Femur (tissue), 1 donor: Measurements from ENCODE around the gene TSPAN13.

ENCODE experiments used
- DNase-seq: peaks from one replicate; pipeline ENCODE4 v3.0.0-alpha.2; 2017

TSPAN13 gene

DNA sequence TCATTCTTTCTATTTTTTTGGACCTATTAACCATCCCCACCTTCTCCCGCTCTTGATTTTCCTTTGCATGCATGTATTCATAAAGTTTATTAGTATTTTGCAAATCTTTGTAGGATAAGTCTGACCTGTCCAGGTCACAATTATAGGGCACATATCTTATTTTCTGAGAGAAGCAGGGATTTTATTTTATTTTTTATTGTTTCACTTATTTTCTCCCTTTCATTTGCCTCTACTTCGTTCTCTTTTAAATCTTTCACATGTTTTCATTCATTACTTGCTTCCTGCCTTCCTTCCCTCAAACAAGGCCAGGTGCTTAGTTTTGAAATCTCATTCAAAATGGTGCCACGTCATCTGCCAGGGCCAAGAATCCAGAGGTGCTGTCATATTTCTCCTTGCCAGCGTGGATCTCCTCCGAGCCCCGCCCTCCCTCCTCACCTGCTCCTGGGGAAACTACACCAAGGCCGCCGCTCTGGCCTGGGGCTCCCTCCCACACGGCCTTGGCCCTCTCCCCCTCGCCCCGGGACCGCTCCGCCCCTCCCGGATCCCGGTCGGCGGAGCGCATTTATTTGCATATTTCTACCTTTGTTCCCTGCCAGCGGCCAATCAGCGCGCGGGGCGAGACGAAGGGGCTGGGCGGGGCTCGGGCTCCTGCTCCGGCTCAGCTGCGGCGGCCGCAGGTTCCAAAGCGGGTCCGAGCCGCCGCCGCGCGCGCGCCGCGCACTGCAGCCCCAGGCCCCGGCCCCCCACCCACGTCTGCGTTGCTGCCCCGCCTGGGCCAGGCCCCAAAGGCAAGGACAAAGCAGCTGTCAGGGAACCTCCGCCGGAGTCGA lies at the start of gene TSPAN13:
TSPAN13 (plus strand) TSS at position 654 of the 830 bp plus-strand sequence. CDS start 213 bp downstream, outside the sequence.
- peak; percentile 83 for DNase-seq

DNA sequence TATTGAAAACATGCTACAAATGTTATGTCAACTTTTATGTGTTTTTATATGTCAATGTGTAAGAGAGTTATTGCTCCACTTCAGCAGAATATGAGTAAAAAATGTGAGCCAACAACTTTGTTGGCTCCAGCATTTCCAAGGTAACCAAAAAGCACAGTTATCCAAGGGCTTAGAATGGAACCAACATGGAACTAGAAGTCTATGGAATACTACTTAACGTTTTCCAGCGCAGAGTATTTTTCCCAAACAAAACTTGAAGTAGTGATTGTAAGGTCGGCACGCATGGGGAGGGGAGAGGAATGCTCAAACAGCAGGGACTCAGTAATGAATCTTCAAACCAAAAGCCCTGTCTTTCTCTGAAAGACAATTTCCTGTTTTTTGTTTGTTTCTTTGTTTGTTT lies 45.0 kb upstream of the TSPAN13 start:
- DNase-seq, result no peak

DNA sequence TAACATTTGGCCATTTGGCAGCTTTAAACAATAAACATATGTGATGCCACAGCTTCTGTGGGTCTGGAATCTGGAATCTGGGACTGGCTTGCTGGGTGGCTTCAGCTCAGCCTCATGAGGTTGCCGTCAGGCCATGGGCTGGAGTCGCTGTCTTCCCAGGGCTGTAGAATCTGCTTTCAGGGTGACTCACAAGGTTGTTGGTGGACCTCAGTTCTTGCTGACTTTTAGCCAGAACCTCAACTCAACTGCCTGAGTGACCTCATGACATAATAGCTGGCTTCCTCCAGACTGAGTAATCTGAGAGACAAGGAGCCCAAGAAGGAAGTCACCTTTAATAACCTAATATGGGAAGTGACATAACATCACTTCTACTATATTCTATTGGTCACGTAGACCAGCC lies 44.6 kb upstream of the TSPAN13 start:
- no peak for DNase-seq

DNA sequence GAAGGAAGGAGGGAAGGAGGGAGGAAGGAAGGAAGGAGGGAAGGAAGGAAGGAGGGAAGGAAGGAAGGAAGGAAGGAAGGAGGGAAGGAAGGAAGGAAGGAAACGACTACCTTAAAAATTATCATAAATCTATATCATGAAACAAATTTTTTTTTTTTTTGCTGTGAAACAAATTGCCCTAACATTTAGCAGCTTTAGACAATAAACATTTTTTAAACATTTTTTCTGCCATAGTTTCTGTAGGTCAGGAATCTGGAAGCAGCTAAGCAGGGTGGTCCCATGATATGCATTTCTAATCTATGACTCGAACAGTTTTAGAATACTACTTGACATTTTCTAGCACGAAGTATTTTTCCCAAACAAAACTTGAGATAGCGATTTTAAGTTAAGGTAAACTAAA lies 42.9 kb upstream of the TSPAN13 start:
- no peak for DNase-seq

GRCh38 chr7:16711730-16712129 lies 41.8 kb upstream of the TSPAN13 start:
- no peak for DNase-seq

- no peak for DNase-seq
These were observed 40.6 kb upstream of the TSPAN13 start for GRCh38 chr7:16712916-16713315.

- DNase-seq, result no peak
These were observed 37.6 kb upstream of the TSPAN13 start for GRCh38 chr7:16715928-16716327.

DNA sequence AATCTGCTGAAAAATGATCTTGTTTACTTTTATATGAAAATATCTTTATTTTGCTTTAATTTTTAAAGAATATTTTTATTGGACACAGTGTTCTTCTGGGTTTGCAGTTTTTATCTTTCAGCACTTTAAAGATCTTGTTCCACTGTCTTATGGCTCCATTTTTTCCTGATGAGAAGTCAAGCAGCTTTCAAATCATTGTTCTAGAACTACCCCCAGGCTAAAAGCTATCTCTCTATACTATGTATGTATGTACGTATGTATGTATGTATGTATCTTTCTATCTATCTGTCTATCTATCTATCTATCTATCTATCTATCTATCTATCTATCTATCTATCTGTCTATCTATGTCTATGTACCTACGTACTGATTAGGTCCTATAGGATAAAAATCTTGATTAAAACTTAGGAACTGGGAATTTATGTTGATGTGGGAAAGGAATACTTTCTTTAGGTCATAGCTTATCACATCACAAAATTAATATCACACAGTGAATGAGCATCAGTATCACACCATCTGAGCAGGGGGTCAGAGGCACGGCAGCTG lies 35.4 kb upstream of the TSPAN13 start:
- DNase-seq, result no peak

GRCh38 chr7:16719699-16720098 lies 33.9 kb upstream of the TSPAN13 start:
- DNase-seq, result no peak

GRCh38 chr7:16721541-16721940 lies 32.0 kb upstream of the TSPAN13 start:
- no peak for DNase-seq

DNA sequence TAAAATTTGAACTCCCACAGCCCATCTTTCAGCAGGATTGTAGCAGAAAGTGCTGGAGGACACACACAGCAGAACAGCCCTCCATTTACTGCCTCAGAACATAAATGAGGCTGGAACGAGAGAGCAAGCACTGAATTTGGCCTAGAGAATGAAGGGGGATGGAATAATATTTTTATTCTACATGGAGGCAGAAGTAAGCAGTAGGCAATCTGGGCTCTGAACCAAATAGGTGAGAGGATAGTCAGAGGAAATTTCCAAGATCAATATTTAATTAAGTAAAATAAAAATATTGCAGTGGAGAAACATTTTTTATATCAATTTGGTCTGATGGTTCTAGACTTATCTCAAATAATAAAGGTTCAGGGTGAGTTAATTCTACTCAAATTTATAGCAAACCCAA lies 29.2 kb upstream of the TSPAN13 start:
- no peak for DNase-seq

DNA sequence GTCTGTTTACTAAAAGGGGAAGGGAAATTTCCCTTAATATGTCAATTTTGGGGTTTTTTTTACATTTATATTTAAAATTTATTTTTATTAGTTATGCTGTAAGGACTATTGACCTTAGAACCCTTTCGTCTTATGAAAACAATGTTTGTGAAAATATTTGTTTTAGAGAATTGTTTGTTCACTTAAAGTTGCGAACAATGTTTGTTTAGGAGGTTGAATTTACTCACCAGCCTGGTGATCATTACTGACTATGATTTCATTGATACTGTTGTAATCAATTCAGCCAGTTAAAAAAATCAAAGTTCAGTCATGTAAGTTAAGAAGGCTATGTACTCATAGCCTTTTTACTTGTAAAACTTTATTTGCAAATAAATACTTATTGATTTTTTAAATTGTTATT lies 27.4 kb upstream of the TSPAN13 start:
- DNase-seq, result no peak

DNA sequence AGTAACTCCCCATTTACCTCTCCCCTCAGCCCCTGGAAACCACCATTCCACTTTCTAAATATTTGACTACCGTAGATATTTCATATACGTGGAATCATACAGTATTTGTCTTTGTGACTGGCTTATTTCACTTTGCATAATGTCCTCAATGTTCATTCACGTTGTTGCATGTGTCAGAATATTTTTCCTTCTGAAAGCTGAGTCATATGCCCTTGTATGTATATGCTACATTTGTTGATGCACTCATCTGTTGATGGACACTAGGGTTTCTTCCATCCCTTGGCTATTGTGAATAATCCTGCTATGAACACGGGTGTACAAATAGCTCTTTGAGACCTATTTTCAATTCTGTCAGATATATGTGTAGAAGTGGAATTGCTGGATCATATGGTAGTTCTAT lies 25.8 kb upstream of the TSPAN13 start:
- no peak for DNase-seq

- DNase-seq, result no peak
These were observed 24.7 kb upstream of the TSPAN13 start for GRCh38 chr7:16728811-16729210.

DNA sequence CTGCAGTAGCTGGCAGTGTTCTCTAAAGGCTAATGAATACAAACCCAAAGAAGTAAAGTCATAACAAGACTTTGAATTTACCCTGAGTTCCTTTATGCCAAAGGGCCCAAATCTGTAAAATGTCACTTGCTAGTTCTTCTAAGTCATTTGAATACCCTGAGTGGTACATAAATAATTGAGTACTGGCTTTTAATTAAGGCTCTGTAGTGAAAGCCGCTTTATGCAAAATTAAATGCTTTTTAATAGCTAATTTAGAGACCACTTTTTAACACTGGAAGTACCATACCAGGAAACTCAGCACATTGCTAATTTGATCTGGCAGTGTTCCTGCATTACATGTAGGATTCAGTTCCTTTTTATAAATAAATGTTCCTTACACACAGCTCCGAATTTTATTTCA lies 24.0 kb upstream of the TSPAN13 start:
- DNase-seq, result no peak

DNA sequence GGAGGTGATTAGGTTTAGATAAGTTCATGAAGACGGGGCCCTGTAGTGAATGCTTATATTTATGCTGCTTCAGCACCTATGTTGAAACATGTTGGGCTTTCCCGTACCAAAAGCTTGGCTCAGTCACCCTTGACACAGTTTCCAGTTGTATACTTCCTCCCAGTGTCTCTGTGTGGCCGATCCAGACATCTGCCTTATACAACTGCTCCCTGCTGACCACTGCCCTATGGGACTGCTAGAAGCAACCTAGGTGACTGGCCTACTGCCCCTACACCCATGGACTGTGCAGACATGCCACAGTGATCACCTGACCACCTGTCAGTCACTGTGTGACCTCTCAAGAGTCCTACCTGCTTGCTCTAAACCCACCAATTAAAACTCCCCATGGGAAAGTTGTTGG lies 22.6 kb upstream of the TSPAN13 start:
- no peak for DNase-seq

- no peak for DNase-seq
These were observed 20.7 kb upstream of the TSPAN13 start for GRCh38 chr7:16732828-16733227.

GRCh38 chr7:16734148-16734726 lies 19.3 kb upstream of the TSPAN13 start:
- no peak for DNase-seq

- DNase-seq, result no peak
These were observed 18.5 kb upstream of the TSPAN13 start for GRCh38 chr7:16735020-16735419.

- no peak for DNase-seq
These were observed 15.4 kb upstream of the TSPAN13 start for GRCh38 chr7:16738011-16738688.

- DNase-seq, result no peak
These were observed 13.5 kb upstream of the TSPAN13 start for GRCh38 chr7:16739863-16740622.

- no peak for DNase-seq
These were observed 13.0 kb upstream of the TSPAN13 start for GRCh38 chr7:16740623-16740953.

- no peak for DNase-seq
These were observed 12.6 kb upstream of the TSPAN13 start for GRCh38 chr7:16740996-16741395.
